ENCODE measurements around the gene CALML5. TPM values are rescaled to one million over a fixed set of nuclear protein-coding genes. Genes with fewer than 3 reads are reported as not detected.

The CALML5 gene
- total and polyA plus RNA-seq, 8 donors = not detected

GRCh38 chr10:5543623-5544022 is 44.3 kb upstream of the CALML5 start:
- peaks cover 26 to 37% (median 29%) of the 10 kb centered on the region in 3 donors for H3K4me1 ChIP-seq
- H3K27ac ChIP-seq = no peak overlapping the region
- DNase-seq (no peak), FAIRE-seq (no peak), ATAC-seq (no peak)
- no peak overlapping the region for H3K4me3 ChIP-seq
- H3K27me3 ChIP-seq = no peaks in the 10 kb centered on the region
- 97% methylated on average over 1 of the region's 1 CpG for WGBS, 2 donors
- no peak for TF ChIP-seq CTCF (IDR thresholded peaks at IDR 0.05)
- no peaks in the 10 kb centered on the region for H3K36me3 ChIP-seq
- H3K9me3 ChIP-seq = no peaks in the 10 kb centered on the region
- intact Hi-C loops (cut with DNase I) = no loop called here

GRCh38 chr10:5542100-5542499 is 42.7 kb upstream of the CALML5 start:
- DNase-seq (no peak), ATAC-seq (no peak), FAIRE-seq (no peak)
- H3K9me3 ChIP-seq = no peaks in the 10 kb centered on the region
- H3K4me1 ChIP-seq = peaks cover 14 to 23% (median 22%) of the 10 kb centered on the region in 3 donors
- TF ChIP-seq CTCF (IDR thresholded peaks at IDR 0.05) = no peak
- H3K27me3 ChIP-seq = no peaks in the 10 kb centered on the region
- no peak overlapping the region for H3K4me3 ChIP-seq
- H3K27ac ChIP-seq = no peak overlapping the region
- intact Hi-C loops (cut with DNase I) = no loop called here
- no peaks in the 10 kb centered on the region for H3K36me3 ChIP-seq
- 98 to 100% methylated on average over 1 of the region's 1 CpG for WGBS, 2 donors

- Histone ChIP-seq H3K27me3 (no peaks in the 10 kb centered on the region), H3K9me3 (no peaks in the 10 kb centered on the region), H3K4me1 (peaks cover 12 to 18% (median 12%) of the 10 kb centered on the region in 3 donors), H3K36me3 (no peaks in the 10 kb centered on the region), H3K4me3 (no peak overlapping the region), H3K27ac (no peak overlapping the region)
- DNase-seq (no peak), FAIRE-seq (no peak), ATAC-seq (no peak)
- WGBS, 2 donors = 95 to 98% methylated on average over 3 of the region's 3 CpGs
- no peak for TF ChIP-seq CTCF (IDR thresholded peaks at IDR 0.05)
- intact Hi-C loops (cut with DNase I) = no loop called here
Observed at GRCh38 chr10:5540891-5541290, 41.5 kb upstream of the CALML5 start.

GRCh38 chr10:5540080-5540479 is 40.7 kb upstream of the CALML5 start:
- 96% methylated on average over 9 of the region's 9 CpGs for WGBS, 2 donors
- ATAC-seq = no peak
- DNase-seq = peak in 1 of 6 donors; percentile 36
- Histone ChIP-seq H3K4me3 (no peak overlapping the region), H3K27me3 (no peaks in the 10 kb centered on the region), H3K36me3 (no peaks in the 10 kb centered on the region), H3K4me1 (peaks cover 7 to 12% (median 11%) of the 10 kb centered on the region in 3 donors), H3K9me3 (no peaks in the 10 kb centered on the region), H3K27ac (no peak overlapping the region)
- intact Hi-C loops (cut with DNase I) = no loop called here
- TF ChIP-seq CTCF (IDR thresholded peaks at IDR 0.05) = no peak
- FAIRE-seq = no peak

- 91 to 93% methylated on average over 19 of the region's 19 CpGs for WGBS, 2 donors
- Histone ChIP-seq H3K27ac (no peak overlapping the region), H3K27me3 (no peaks in the 10 kb centered on the region), H3K36me3 (no peaks in the 10 kb centered on the region), H3K9me3 (no peaks in the 10 kb centered on the region), H3K4me3 (no peak overlapping the region), H3K4me1 (peaks cover 0 to 2% (median 2%) of the 10 kb centered on the region in 3 donors)
- intact Hi-C loops (cut with DNase I) = no loop called here
- ATAC-seq (no peak), FAIRE-seq (no peak), DNase-seq (peak in 2 of 6 donors; percentile 22 to 35)
- no peak for TF ChIP-seq CTCF (IDR thresholded peaks at IDR 0.05)
Observed at GRCh38 chr10:5538892-5539651, 39.7 kb upstream of the CALML5 start.

Data from pancreas (tissue), 10 donors.